Breast epithelium (tissue), 3 donors: ENCODE measurements around the gene ADAM12.

Source experiments
- POLR2A ChIP-seq: fragments of 450-650 bp; IDR thresholded peaks from one replicate; pipeline ENCODE4 v1.6.1; 2016; ENCODE audit warnings: antibody characterized with exemption, mild to moderate bottlenecking, moderate library complexity
- TF ChIP-seq, protein P1 (sequence below), 3 donors: fragments of 450-650 bp; IDR thresholded peaks; one replicate each; pipeline ENCODE4 v1.5.1; 2016 to 2017; ENCODE audit warnings: antibody characterized with exemption in 3 of 3, mild to moderate bottlenecking in 3 of 3, moderate library complexity in 3 of 3

DNA sequence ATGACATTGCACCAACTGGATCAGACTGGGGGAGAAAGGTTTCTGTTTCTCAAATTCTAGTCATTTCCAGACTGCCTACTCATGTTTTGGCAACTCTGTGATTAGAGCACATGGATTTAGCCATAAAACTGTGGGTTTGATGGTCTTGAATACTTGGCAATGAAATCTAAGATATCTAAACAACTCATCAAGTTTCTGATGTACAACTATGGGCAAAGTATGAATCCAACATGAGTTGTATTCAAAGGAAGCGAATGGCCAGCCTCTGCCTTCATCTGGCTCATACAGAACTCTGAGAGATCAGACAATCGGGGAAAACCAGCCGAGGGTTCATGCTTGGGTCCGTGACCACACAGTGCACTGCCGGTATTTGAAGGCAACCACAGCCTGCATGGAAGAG, 144.3 kb downstream of the ADAM12 start:
- no peak for TF ChIP-seq POLR2A
- TF ChIP-seq, protein P1, sequence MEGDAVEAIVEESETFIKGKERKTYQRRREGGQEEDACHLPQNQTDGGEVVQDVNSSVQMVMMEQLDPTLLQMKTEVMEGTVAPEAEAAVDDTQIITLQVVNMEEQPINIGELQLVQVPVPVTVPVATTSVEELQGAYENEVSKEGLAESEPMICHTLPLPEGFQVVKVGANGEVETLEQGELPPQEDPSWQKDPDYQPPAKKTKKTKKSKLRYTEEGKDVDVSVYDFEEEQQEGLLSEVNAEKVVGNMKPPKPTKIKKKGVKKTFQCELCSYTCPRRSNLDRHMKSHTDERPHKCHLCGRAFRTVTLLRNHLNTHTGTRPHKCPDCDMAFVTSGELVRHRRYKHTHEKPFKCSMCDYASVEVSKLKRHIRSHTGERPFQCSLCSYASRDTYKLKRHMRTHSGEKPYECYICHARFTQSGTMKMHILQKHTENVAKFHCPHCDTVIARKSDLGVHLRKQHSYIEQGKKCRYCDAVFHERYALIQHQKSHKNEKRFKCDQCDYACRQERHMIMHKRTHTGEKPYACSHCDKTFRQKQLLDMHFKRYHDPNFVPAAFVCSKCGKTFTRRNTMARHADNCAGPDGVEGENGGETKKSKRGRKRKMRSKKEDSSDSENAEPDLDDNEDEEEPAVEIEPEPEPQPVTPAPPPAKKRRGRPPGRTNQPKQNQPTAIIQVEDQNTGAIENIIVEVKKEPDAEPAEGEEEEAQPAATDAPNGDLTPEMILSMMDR (IDR thresholded peaks at IDR 0.05) = no peak
